ENCODE data around the gene TMEM123. TPM values are rescaled to one million over a fixed set of nuclear protein-coding genes. Genes with fewer than 3 reads are reported as not detected.

TMEM123 gene
- total and polyA plus RNA-seq, 2 donors (not counting 3 experiments of a cell fraction or from before 2014, with no cell fraction given), result 201 to 257 TPM

DNA sequence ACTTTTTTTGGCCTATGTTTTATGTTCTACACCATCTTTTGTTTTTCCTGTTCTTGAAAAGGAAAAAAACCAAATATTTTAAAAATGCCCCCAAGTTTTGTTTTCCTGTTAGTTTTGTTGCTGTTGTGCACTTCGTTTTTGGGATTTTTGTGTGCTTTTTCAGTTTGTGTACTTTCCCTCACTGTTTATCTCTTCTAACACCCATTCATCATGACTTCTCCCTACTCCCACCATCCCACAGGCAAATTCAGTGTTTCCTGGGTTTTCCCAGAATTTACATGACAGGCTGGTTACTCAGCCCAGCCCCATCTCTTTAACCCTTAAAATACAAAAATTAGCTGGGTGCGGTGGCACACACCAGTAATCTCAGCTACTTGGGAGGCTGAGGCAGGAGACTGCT is 15.6 kb downstream of the TMEM123 start:
- Histone ChIP-seq H3K79me2 (ENCODE audit: control insufficient read depth, insufficient read depth, low read length) (peaks cover 63% of the 10 kb centered on the region), H3K9me3 (replicated peaks; ENCODE audit: control insufficient read depth, insufficient read depth, low read length) (no peaks in the 10 kb centered on the region), H3K4me1 (ENCODE audit: control insufficient read depth, extremely low read depth, insufficient read depth, low read length) (peaks cover 4% of the 10 kb centered on the region), H3K9me1 (replicated peaks; ENCODE audit: control insufficient read depth, extremely low read depth, insufficient read depth, low read length) (no peaks in the 10 kb centered on the region), H3K27ac (ENCODE audit: insufficient read depth, low read depth, low read length) (no peak overlapping the region), H3K4me3 (replicated peaks in 1 of 3; ENCODE audit: insufficient read depth in 1 of 3, low read depth in 1 of 3, low read length in 3 of 3) (no peak overlapping the region), H3K27me3 (ENCODE audit: control insufficient read depth in 2 of 2, insufficient read depth in 2 of 2, low read length in 2 of 2) (no peaks in the 10 kb centered on the region), H4K20me1 (replicated peaks; ENCODE audit: control insufficient read depth, extremely low read depth, insufficient read depth, low read length) (peaks cover 4% of the 10 kb centered on the region), H3K36me3 (ENCODE audit: control insufficient read depth in 2 of 2, extremely low read depth in 1 of 2, insufficient read depth in 2 of 2, low read length in 2 of 2) (peaks cover 0 to 4% of the 10 kb centered on the region in 2 experiments), H2AFZ (ENCODE audit: low read depth, low read length) (no peak overlapping the region), H3K4me2 (ENCODE audit: insufficient read depth, low read length) (no peak overlapping the region), H3K9ac (replicated peaks; ENCODE audit: extremely low read depth, insufficient read depth, low read length) (no peak overlapping the region)
- no TSS peak for BruUV-seq (replicated peaks)
- ChIA-PET POLR2A (no interaction called here), CTCF (no interaction called here)
- intact Hi-C loops (cut with micrococcal nuclease) (no loop called here), dilution Hi-C loops (cut with MboI; ENCODE audit: extremely low pct_ligation_motif_present, low sequenced_read_pairs) (no loop called here)
- TF ChIP-seq GATA2 (IDR thresholded peaks at IDR 0.05; ENCODE audit: insufficient read depth, insufficient read length, low read depth, low read length) (no peak), POLR2AphosphoS5 (IDR thresholded peaks at IDR 0.05; ENCODE audit: insufficient read depth, low read depth, low read length) (no peak), MYC (IDR thresholded peaks at IDR 0.05; ENCODE audit: low read depth, low read length) (no peak), EZH2 (IDR thresholded peaks at IDR 0.05; ENCODE audit: borderline replicate concordance, low read depth, low read length, severe bottlenecking) (no peak), FOS (IDR thresholded peaks at IDR 0.05; ENCODE audit: borderline replicate concordance, insufficient read depth, low read length) (no peak), POLR2A (IDR thresholded peaks at IDR 0.05; ENCODE audit: low read depth, low read length) (no peak), JUN (IDR thresholded peaks at IDR 0.05; ENCODE audit: borderline replicate concordance, insufficient read depth, insufficient read length, low read depth) (no peak)
- TF ChIP-seq, protein P1, sequence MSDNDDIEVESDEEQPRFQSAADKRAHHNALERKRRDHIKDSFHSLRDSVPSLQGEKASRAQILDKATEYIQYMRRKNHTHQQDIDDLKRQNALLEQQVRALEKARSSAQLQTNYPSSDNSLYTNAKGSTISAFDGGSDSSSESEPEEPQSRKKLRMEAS (IDR thresholded peaks at IDR 0.05; ENCODE audit: insufficient read depth, insufficient read length), result no peak
- TF ChIP-seq, protein P2, sequence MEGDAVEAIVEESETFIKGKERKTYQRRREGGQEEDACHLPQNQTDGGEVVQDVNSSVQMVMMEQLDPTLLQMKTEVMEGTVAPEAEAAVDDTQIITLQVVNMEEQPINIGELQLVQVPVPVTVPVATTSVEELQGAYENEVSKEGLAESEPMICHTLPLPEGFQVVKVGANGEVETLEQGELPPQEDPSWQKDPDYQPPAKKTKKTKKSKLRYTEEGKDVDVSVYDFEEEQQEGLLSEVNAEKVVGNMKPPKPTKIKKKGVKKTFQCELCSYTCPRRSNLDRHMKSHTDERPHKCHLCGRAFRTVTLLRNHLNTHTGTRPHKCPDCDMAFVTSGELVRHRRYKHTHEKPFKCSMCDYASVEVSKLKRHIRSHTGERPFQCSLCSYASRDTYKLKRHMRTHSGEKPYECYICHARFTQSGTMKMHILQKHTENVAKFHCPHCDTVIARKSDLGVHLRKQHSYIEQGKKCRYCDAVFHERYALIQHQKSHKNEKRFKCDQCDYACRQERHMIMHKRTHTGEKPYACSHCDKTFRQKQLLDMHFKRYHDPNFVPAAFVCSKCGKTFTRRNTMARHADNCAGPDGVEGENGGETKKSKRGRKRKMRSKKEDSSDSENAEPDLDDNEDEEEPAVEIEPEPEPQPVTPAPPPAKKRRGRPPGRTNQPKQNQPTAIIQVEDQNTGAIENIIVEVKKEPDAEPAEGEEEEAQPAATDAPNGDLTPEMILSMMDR (IDR thresholded peaks at IDR 0.05; ENCODE audit: extremely low read depth in 1 of 2, insufficient read depth in 1 of 2, low read depth in 1 of 2, low read length in 2 of 2), result no peak
- DNase-seq (ENCODE audit: low read depth, low spot score) (no peak), FAIRE-seq (no peak)
